Measurements from ENCODE around the gene SLMAP. TPM values are rescaled to one million over a fixed set of nuclear protein-coding genes. Genes with fewer than 3 reads are reported as not detected.
A peak's percentile ranks its signal among the peaks of the same experiment; 100 is the strongest.

Gene SLMAP
- total RNA-seq, 1 donor from 2014 or later, result 71.4 TPM

- Histone ChIP-seq H3K27me3 (ENCODE audit: insufficient read depth, low read length) (no peaks in the 10 kb centered on the region), H2AFZ (ENCODE audit: low read depth, low read length) (no peak overlapping the region), H3K36me3 (ENCODE audit: insufficient read depth, low read length) (no peaks in the 10 kb centered on the region), H3K4me3 (ENCODE audit: insufficient read depth, low read depth, low read length) (no peak overlapping the region), H3K27ac (ENCODE audit: low read depth, low read length) (no peak overlapping the region), H3K9ac (ENCODE audit: low read length) (no peak overlapping the region), H3K9me3 (ENCODE audit: insufficient read depth, low read depth, low read length) (no peaks in the 10 kb centered on the region), H3K79me2 (ENCODE audit: insufficient read depth, low read length) (peaks cover 84% of the 10 kb centered on the region), H3K4me2 (ENCODE audit: low read length) (peak overlapping the region; percentile 27), H4K20me1 (ENCODE audit: insufficient read depth, low read length) (peaks cover 56% of the 10 kb centered on the region), H3K4me1 (ENCODE audit: insufficient read depth, low read length) (peaks cover 6% of the 10 kb centered on the region)
- no peaks in the 10 kb centered on the region for H3K27me3 Mint-ChIP-seq (ENCODE audit: low read depth, unreplicated experiment)
- TF ChIP-seq CTCF (IDR thresholded peaks at IDR 0.05; ENCODE audit: insufficient read depth, low read depth, low read length), result no peak
- no peak for TF ChIP-seq EZH2 (IDR thresholded peaks at IDR 0.05; ENCODE audit: insufficient read depth, low read length)
- no peak for DNase-seq (ENCODE audit: low read depth)
- H3K36me3 Mint-ChIP-seq (ENCODE audit: low read depth, unreplicated experiment), result no peaks in the 10 kb centered on the region
- H3K27ac Mint-ChIP-seq (ENCODE audit: unreplicated experiment), result peak overlapping the region; percentile 44
- H3K4me1 Mint-ChIP-seq (ENCODE audit: low read depth, unreplicated experiment), result peaks cover 30% of the 10 kb centered on the region
- H3K9me3 Mint-ChIP-seq (ENCODE audit: unreplicated experiment), result no peaks in the 10 kb centered on the region
- peak; percentile 5 for FAIRE-seq
- H3K4me3 Mint-ChIP-seq (ENCODE audit: unreplicated experiment), result no peak overlapping the region
These were observed 40.2 kb downstream of the SLMAP start for GRCh38 chr3:57796261-57796660.

- Mint-ChIP-seq H3K36me3 (ENCODE audit: low read depth, unreplicated experiment) (no peaks in the 10 kb centered on the region), H3K4me3 (ENCODE audit: unreplicated experiment) (no peak overlapping the region), H3K27me3 (ENCODE audit: low read depth, unreplicated experiment) (no peaks in the 10 kb centered on the region), H3K27ac (ENCODE audit: unreplicated experiment) (no peak overlapping the region), H3K9me3 (ENCODE audit: unreplicated experiment) (no peaks in the 10 kb centered on the region), H3K4me1 (ENCODE audit: low read depth, unreplicated experiment) (peaks cover 35% of the 10 kb centered on the region)
- H3K27ac ChIP-seq (ENCODE audit: low read depth, low read length), result no peak overlapping the region
- no peak overlapping the region for H3K4me3 ChIP-seq (ENCODE audit: insufficient read depth, low read depth, low read length)
- no peak overlapping the region for H2AFZ ChIP-seq (ENCODE audit: low read depth, low read length)
- H3K36me3 ChIP-seq (ENCODE audit: insufficient read depth, low read length), result no peaks in the 10 kb centered on the region
- DNase-seq (ENCODE audit: low read depth) (no peak), FAIRE-seq (no peak)
- H3K4me1 ChIP-seq (ENCODE audit: insufficient read depth, low read length), result peaks cover 7% of the 10 kb centered on the region
- peaks cover 60% of the 10 kb centered on the region for H4K20me1 ChIP-seq (ENCODE audit: insufficient read depth, low read length)
- H3K4me2 ChIP-seq (ENCODE audit: low read length), result no peak overlapping the region
- no peaks in the 10 kb centered on the region for H3K9me3 ChIP-seq (ENCODE audit: insufficient read depth, low read depth, low read length)
- no peak overlapping the region for H3K9ac ChIP-seq (ENCODE audit: low read length)
- TF ChIP-seq CTCF (IDR thresholded peaks at IDR 0.05; ENCODE audit: insufficient read depth, low read depth, low read length), result no peak
- TF ChIP-seq EZH2 (IDR thresholded peaks at IDR 0.05; ENCODE audit: insufficient read depth, low read length), result no peak
- H3K79me2 ChIP-seq (ENCODE audit: insufficient read depth, low read length), result peaks cover 81% of the 10 kb centered on the region
- H3K27me3 ChIP-seq (ENCODE audit: insufficient read depth, low read length), result no peaks in the 10 kb centered on the region
These were observed 41.8 kb downstream of the SLMAP start for GRCh38 chr3:57797701-57798487.

- Histone ChIP-seq H3K9me3 (ENCODE audit: insufficient read depth, low read depth, low read length) (no peaks in the 10 kb centered on the region), H3K9ac (ENCODE audit: low read length) (peak overlapping the region; percentile 44), H3K27me3 (ENCODE audit: insufficient read depth, low read length) (no peaks in the 10 kb centered on the region), H2AFZ (ENCODE audit: low read depth, low read length) (no peak overlapping the region), H4K20me1 (ENCODE audit: insufficient read depth, low read length) (peaks cover 68% of the 10 kb centered on the region), H3K79me2 (ENCODE audit: insufficient read depth, low read length) (peaks cover 79% of the 10 kb centered on the region), H3K4me1 (ENCODE audit: insufficient read depth, low read length) (peaks cover 21% of the 10 kb centered on the region), H3K4me3 (ENCODE audit: insufficient read depth, low read depth, low read length) (peak overlapping the region; percentile 8), H3K4me2 (ENCODE audit: low read length) (peak overlapping the region; percentile 79), H3K36me3 (ENCODE audit: insufficient read depth, low read length) (no peaks in the 10 kb centered on the region), H3K27ac (ENCODE audit: low read depth, low read length) (peak overlapping the region; percentile 67)
- Mint-ChIP-seq H3K9me3 (ENCODE audit: unreplicated experiment) (no peaks in the 10 kb centered on the region), H3K27ac (ENCODE audit: unreplicated experiment) (peak overlapping the region; percentile 63), H3K4me1 (ENCODE audit: low read depth, unreplicated experiment) (peaks cover 35% of the 10 kb centered on the region), H3K36me3 (ENCODE audit: low read depth, unreplicated experiment) (no peaks in the 10 kb centered on the region), H3K27me3 (ENCODE audit: low read depth, unreplicated experiment) (no peaks in the 10 kb centered on the region), H3K4me3 (ENCODE audit: unreplicated experiment) (no peak overlapping the region)
- DNase-seq (ENCODE audit: low read depth), result peak; percentile 92
- peak; percentile 85 for FAIRE-seq
- TF ChIP-seq EZH2 (IDR thresholded peaks at IDR 0.05; ENCODE audit: insufficient read depth, low read length), result no peak
- TF ChIP-seq CTCF (IDR thresholded peaks at IDR 0.05; ENCODE audit: insufficient read depth, low read depth, low read length), result no peak
These were observed 47.6 kb downstream of the SLMAP start for GRCh38 chr3:57803647-57804081.
